H9 (cell line): ENCODE data around the gene CHKB. TPM values are rescaled to one million over a fixed set of nuclear protein-coding genes. Genes with fewer than 3 reads are reported as not detected.
A peak's percentile ranks its signal among the peaks of the same experiment; 100 is the strongest.

Experiments
- DNase-seq: peaks from one replicate; pipeline ENCODE4 v3.0.0-alpha.2; 2017
- H2AFZ ChIP-seq: one replicate; pipeline ENCODE4 v1.6.1; 2013; ENCODE audit warnings: mild to moderate bottlenecking, low read length, control low read depth, moderate library complexity
- H2AK5ac ChIP-seq: 2 replicates; pipeline ENCODE4 v1.6.1; 2013; ENCODE audit warnings: low read length, control low read depth, mixed read lengths; ENCODE audit not compliant: insufficient read length
- H2BK120ac ChIP-seq: one replicate; pipeline ENCODE4 v1.6.1; 2013; ENCODE audit warnings: low read depth, mild to moderate bottlenecking, low read length, control low read depth, inconsistent platforms; ENCODE audit not compliant: poor library complexity, severe bottlenecking
- H2BK12ac ChIP-seq: 2 replicates; pipeline ENCODE4 v1.6.1; 2013; ENCODE audit warnings: low read length, control low read depth, mixed read lengths, low read depth; ENCODE audit not compliant: insufficient read length
- H2BK15ac ChIP-seq: 2 replicates; pipeline ENCODE4 v1.6.1; 2013; ENCODE audit warnings: low read depth, low read length, control low read depth
- H2BK20ac ChIP-seq: one replicate; pipeline ENCODE4 v1.6.1; 2013; ENCODE audit warnings: low read depth, mild to moderate bottlenecking, low read length, control low read depth, inconsistent platforms; ENCODE audit not compliant: poor library complexity, severe bottlenecking
- H2BK5ac ChIP-seq: 2 replicates; pipeline ENCODE4 v1.6.1; 2013; ENCODE audit warnings: low read length, control low read depth, mixed read lengths; ENCODE audit not compliant: insufficient read length
- H3K14ac ChIP-seq: 2 replicates; pipeline ENCODE4 v1.6.1; 2013; ENCODE audit warnings: low read length, control low read depth; ENCODE audit not compliant: insufficient read depth
- H3K18ac ChIP-seq: 2 replicates; pipeline ENCODE4 v1.6.1; 2013; ENCODE audit warnings: low read depth, mild to moderate bottlenecking, mixed read lengths, low read length, control low read depth; ENCODE audit not compliant: insufficient read length
- H3K23ac ChIP-seq: 2 replicates; pipeline ENCODE4 v1.6.1; 2013; ENCODE audit warnings: low read length, control low read depth, mixed read lengths, low read depth; ENCODE audit not compliant: insufficient read length
- H3K23me2 ChIP-seq: 2 replicates; pipeline ENCODE4 v1.6.1; 2013; ENCODE audit warnings: low read depth, mild to moderate bottlenecking, mixed read lengths, low read length, control low read depth; ENCODE audit not compliant: insufficient read length, poor library complexity, severe bottlenecking
- H3K27ac ChIP-seq: 2 replicates; pipeline ENCODE4 v1.5.1; 2013; ENCODE audit warnings: low read length, control low read depth, mixed read lengths, low read depth; ENCODE audit not compliant: insufficient read length
- H3K27me3 ChIP-seq: 2 replicates; pipeline ENCODE4 v1.6.1; 2013; ENCODE audit warnings: low read length, control low read depth, inconsistent platforms; ENCODE audit not compliant: insufficient read depth
- H3K4ac ChIP-seq: 2 replicates; pipeline ENCODE4 v1.6.1; 2013; ENCODE audit warnings: low read depth, mild to moderate bottlenecking, control low read depth, inconsistent platforms, low read length, moderate library complexity
- H3K4me1 ChIP-seq: 2 replicates; pipeline ENCODE4 v1.6.1; 2013; ENCODE audit warnings: low read length, control low read depth, inconsistent platforms; ENCODE audit not compliant: insufficient read depth
- H3K4me2 ChIP-seq: 2 replicates; pipeline ENCODE4 v1.6.1; 2013; ENCODE audit warnings: low read length, control low read depth, mixed read lengths; ENCODE audit not compliant: insufficient read length, insufficient read depth
- H3K56ac ChIP-seq: 2 replicates; pipeline ENCODE4 v1.6.1; 2013; ENCODE audit warnings: low read depth, mild to moderate bottlenecking, mixed read lengths, low read length, control low read depth; ENCODE audit not compliant: insufficient read length
- H3K79me1 ChIP-seq: 2 replicates; pipeline ENCODE4 v1.6.1; 2013; ENCODE audit warnings: low read depth, mild to moderate bottlenecking, moderate library complexity, low read length, control low read depth, inconsistent platforms; ENCODE audit not compliant: insufficient read depth, poor library complexity, severe bottlenecking
- H3K79me2 ChIP-seq: 2 replicates; pipeline ENCODE4 v1.6.1; 2013; ENCODE audit warnings: low read length, control low read depth, inconsistent platforms; ENCODE audit not compliant: insufficient read depth
- H3K9ac ChIP-seq: 2 replicates; pipeline ENCODE4 v1.6.1; 2013; ENCODE audit warnings: low read length, control low read depth, mixed read lengths; ENCODE audit not compliant: insufficient read length; ENCODE audit errors: extremely low read depth
- H3K9me3 ChIP-seq: one replicate; pipeline ENCODE4 v1.6.1; 2013; ENCODE audit warnings: low read depth, low read length, inconsistent platforms; ENCODE audit not compliant: control insufficient read depth
- H3T11ph ChIP-seq: one replicate; pipeline ENCODE4 v1.6.1; 2013; ENCODE audit warnings: mild to moderate bottlenecking, low read length, control low read depth, inconsistent platforms
- H4K20me1 ChIP-seq: one replicate; pipeline ENCODE4 v1.6.1; 2013; ENCODE audit not compliant: control insufficient read depth, insufficient read length, insufficient read depth
- H4K5ac ChIP-seq: 2 replicates; pipeline ENCODE4 v1.6.1; 2013; ENCODE audit warnings: low read depth, mild to moderate bottlenecking, mixed read lengths, low read length, control low read depth; ENCODE audit not compliant: insufficient read length
- H4K8ac ChIP-seq: replicated peaks from 2 replicates; pipeline ENCODE4 v1.6.1; 2013; ENCODE audit warnings: low read length, control low read depth, mixed read lengths, low read depth; ENCODE audit not compliant: insufficient read length
- H4K91ac ChIP-seq: 2 replicates; pipeline ENCODE4 v1.6.1; 2013; ENCODE audit warnings: low read depth, mild to moderate bottlenecking, moderate library complexity, mixed read lengths, low read length, control low read depth; ENCODE audit not compliant: insufficient read length
- H3K27ac Mint-ChIP-seq, 3 experiments: 2 replicates in 2 of 3; 3 replicates in 1 of 3; pipeline ENCODE4 v1.8.0; 2020 to 2021; ENCODE audit warnings: mixed read lengths in 3 of 3, mild to moderate bottlenecking in 1 of 3, moderate library complexity in 1 of 3
- H3K27me3 Mint-ChIP-seq: 2 replicates; pipeline ENCODE4 v1.8.0; 2021; ENCODE audit warnings: low read depth, mild to moderate bottlenecking, moderate library complexity, mixed read lengths
- H3K36me3 Mint-ChIP-seq, 3 experiments: 2 replicates in 2 of 3; 3 replicates in 1 of 3; pipeline ENCODE4 v1.8.0; 2020 to 2021; ENCODE audit warnings: low read depth in 3 of 3, mixed read lengths in 3 of 3; ENCODE audit not compliant: insufficient read depth in 1 of 3
- H3K4me1 Mint-ChIP-seq, 2 experiments: 2 replicates each; pipeline ENCODE4 v1.8.0; 2020; ENCODE audit warnings: mixed read lengths in 2 of 2
- H3K4me3 Mint-ChIP-seq, 2 experiments: 2 replicates in 1 of 2; 3 replicates in 1 of 2; pipeline ENCODE4 v1.8.0; 2020 to 2021; ENCODE audit warnings: mild to moderate bottlenecking in 2 of 2, mixed read lengths in 2 of 2, moderate library complexity in 1 of 2
- H3K9me3 Mint-ChIP-seq, 2 experiments: 2 replicates in 1 of 2; 3 replicates in 1 of 2; pipeline ENCODE4 v1.8.0; 2020; ENCODE audit warnings: mild to moderate bottlenecking in 2 of 2, mixed read lengths in 2 of 2, moderate library complexity in 1 of 2
- CTCF ChIP-seq: fragments of 200-600 bp; sonication (generic); conservative IDR thresholded peaks from 3 replicates; pipeline ENCODE4 v1.8.0; 2021; ENCODE audit warnings: antibody characterized with exemption, mild to moderate bottlenecking
- WGBS: extraction: QIAGEN DNeasy Blood & Tissue Kit; methylation state at CpG from one replicate; pipeline ENCODE4 v1.1.7; 2013; ENCODE audit warnings: missing lambda C conversion rate, low lambda C conversion rate, mixed read lengths; ENCODE audit not compliant: insufficient read length; ENCODE audit errors: extremely low coverage; 5-methylcytosine and 5-hydroxymethylcytosine counted together
- total RNA-seq: library from RNA; stranded (reverse); gene quantifications from 2 replicates; pipeline ENCODE4 v1.2.1, GENCODE V29; 2021

CHKB gene
- total RNA-seq, 1 experiment from 2014 or later = 64.9 TPM

- Histone ChIP-seq H3K27ac (no peak overlapping the region), H3K23ac (no peak overlapping the region), H4K8ac (no peak overlapping the region), H2BK5ac (no peak overlapping the region), H3K56ac (no peak overlapping the region), H3K4me1 (no peaks in the 10 kb centered on the region), H3K4me2 (no peak overlapping the region), H4K5ac (no peak overlapping the region), H3K79me1 (no peaks in the 10 kb centered on the region), H3K18ac (no peak overlapping the region), H4K91ac (no peak overlapping the region), H3K23me2 (no peaks in the 10 kb centered on the region), H2BK12ac (no peak overlapping the region), H2BK20ac (no peak overlapping the region), H3K79me2 (no peaks in the 10 kb centered on the region), H3T11ph (no peak overlapping the region), H2AFZ (no peak overlapping the region), H2BK120ac (no peak overlapping the region), H2AK5ac (no peak overlapping the region), H3K4ac (no peak overlapping the region), H2BK15ac (no peak overlapping the region), H3K14ac (no peak overlapping the region), H3K27me3 (no peaks in the 10 kb centered on the region), H4K20me1 (no peaks in the 10 kb centered on the region), H3K9ac (no peak overlapping the region), H3K9me3 (no peaks in the 10 kb centered on the region)
- Mint-ChIP-seq H3K4me3 (no peak overlapping the region), H3K36me3 (peaks cover 4 to 69% (median 63%) of the 10 kb centered on the region in 3 experiments), H3K4me1 (no peaks in the 10 kb centered on the region), H3K9me3 (no peaks in the 10 kb centered on the region), H3K27me3 (no peaks in the 10 kb centered on the region; the same call in 1 of the 2 replicates), H3K27ac (peak overlapping the region in 1 of 3 experiments; percentile 46; a peak in 1 of 7 replicates)
- TF ChIP-seq CTCF = peak; percentile 49; the same call in 2 of the 3 replicates
- peak; percentile 55 for DNase-seq
- WGBS = no CpG with 5 or more reads among the region's 5 CpGs
Measured at GRCh38 chr22:50576070-50576469, 6.6 kb downstream of the CHKB start.
